GM21526 (cell line): ENCODE results near the gene GGTLC2.
"Not testable (repeated sequence)": the region's sequence is repeated elsewhere in the genome, so short reads cannot be mapped to it uniquely, and the experiment has no call there.

Source experiments
- ATAC-seq: cut with Tn5 transposase; IDR thresholded peaks from one replicate; pipeline ENCODE4 v1.9.1; 2021; ENCODE audit warnings: moderate library complexity; ENCODE audit not compliant: unreplicated experiment, low FRiP score

The GGTLC2 gene

DNA sequence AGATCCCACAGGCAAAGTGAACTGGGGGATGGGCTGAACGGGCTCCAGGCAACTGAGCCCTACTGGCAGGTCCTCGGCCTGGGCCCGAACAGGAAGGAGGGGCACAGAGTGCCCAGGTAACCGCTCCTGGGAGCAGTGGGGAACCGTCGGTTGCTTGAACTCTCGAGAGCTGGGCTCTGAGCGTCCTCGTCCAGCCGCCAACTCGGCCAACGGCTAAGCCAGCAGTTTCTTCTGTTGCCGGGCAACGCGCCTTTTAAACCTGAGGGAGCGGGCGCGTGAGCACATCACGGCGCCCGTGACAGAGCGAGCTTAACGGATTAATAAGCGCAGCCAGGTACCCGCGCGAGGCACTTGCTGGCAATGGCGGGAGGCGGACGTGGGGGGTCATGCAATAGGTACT lies at the start of gene GGTLC2:
TSS of gene GGTLC2 (plus strand) at position 301 of the 400 bp plus-strand sequence. CDS start 1,732 bp downstream, outside the sequence.
- ATAC-seq, result not testable (repeated sequence)

GRCh38 chr22:22595001-22595835 lies 49.2 kb upstream of the GGTLC2 start:
- ATAC-seq, result no peak

- no peak for ATAC-seq
Measured at GRCh38 chr22:22598144-22598543, 46.3 kb upstream of the GGTLC2 start.

- no peak for ATAC-seq
Measured at GRCh38 chr22:22599248-22599647, 45.2 kb upstream of the GGTLC2 start.

DNA sequence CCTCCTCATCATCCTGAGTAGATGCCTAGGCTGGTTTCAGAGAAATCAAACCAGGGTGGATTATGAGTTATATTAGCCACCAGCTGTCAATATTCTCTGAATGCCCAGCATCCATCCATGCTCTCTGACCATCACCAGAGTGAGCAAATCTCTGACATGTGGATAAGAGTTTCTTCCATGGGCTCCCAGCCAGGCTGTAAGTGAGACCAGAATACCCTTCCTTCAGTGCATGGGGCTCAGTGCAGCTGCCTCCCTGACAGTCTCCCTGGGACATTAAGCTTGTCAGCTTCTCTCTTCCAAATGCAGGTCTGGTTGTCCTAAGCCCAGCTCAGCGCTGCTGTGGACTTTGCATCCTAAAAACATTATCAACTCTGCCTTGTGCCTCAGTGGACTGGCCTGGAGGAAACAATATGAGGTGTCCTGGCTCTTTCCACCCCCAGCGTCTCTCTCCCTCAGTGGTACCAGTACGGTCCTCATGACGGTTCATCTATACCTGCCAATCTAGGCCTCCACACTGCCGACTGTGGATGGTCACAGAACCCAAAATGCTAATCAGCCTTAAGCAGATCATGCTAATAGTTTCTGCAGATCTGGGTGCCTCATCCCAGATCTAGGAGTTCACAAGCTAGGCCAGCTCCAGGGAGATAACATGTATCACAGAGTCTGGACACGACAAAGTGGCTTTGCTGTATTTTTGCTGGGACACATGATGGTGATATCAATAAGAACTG lies 43.7 kb upstream of the GGTLC2 start:
- ATAC-seq, result no peak

DNA sequence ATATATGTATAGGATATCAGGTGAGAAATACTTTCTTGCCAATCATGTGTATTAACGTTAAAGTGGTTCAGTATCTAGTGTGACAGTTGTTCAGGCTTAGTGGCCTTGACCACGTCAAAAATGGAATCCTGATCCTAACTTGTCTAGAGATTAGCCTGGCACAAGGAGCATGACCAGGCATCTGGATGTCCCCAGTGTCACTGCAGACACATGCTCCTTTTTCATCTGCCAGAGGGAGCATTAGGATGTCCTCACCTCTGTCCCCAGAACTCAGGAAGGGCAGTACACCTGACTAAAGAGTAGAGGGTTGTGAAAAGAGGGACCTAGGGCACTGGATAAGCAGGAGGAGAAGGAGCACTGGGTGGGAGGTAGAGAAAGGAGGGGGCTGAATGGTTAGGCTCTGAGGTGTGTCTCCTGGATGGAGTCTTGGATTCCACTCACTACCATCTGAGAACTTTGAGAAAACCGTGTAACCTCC lies 40.9 kb upstream of the GGTLC2 start:
- ATAC-seq, result no peak

- ATAC-seq, result no peak
Measured at GRCh38 chr22:22604326-22605073, 39.9 kb upstream of the GGTLC2 start.

GRCh38 chr22:22605074-22605404 lies 39.4 kb upstream of the GGTLC2 start:
- no peak for ATAC-seq

DNA sequence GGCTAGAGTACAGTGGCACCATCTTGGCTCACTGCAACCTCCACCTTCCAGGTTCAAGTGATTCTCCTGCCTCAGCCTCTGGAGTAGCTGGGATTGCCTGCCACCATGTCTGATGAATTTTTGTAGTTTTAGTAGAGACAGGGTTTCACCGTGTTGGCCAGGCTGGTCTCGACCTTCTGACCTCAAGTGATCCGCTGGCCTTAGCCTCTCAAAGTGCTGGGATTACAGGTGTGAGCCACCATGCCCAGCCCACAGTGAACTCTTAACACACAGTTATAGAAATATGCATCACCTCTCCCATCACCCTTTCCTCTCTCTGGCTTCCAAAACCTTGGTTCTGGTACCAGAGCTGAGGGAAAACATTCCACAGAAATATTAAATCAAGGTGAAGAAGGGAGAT lies 36.4 kb upstream of the GGTLC2 start:
- not testable (repeated sequence) for ATAC-seq

GRCh38 chr22:22609291-22609690 lies 35.1 kb upstream of the GGTLC2 start:
- no peak for ATAC-seq

- no peak for ATAC-seq
Measured at GRCh38 chr22:22612516-22612915, 31.9 kb upstream of the GGTLC2 start.

GRCh38 chr22:22614065-22614464 lies 30.3 kb upstream of the GGTLC2 start:
- no peak for ATAC-seq

DNA sequence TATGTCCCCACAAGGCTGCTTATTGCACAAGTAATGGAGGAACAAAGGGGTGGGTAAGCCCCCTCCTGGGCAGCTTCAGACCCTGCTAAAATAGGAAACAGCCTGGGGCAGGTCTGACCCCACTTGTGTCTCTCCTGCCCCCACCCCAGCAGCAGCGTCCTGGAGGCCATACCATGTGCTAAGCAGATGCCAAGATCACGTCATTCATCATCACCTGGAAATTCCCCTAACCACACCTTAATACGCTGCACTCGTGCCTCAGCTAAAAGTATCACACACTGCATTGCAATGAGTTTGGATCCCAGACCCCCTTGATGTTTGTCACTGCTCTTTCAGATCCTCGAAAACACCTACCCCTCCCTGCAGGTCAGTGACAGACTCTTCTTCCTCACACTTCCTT lies 27.8 kb upstream of the GGTLC2 start:
- no peak for ATAC-seq

- ATAC-seq, result no peak
Measured at GRCh38 chr22:22618448-22618847, 26.0 kb upstream of the GGTLC2 start.

DNA sequence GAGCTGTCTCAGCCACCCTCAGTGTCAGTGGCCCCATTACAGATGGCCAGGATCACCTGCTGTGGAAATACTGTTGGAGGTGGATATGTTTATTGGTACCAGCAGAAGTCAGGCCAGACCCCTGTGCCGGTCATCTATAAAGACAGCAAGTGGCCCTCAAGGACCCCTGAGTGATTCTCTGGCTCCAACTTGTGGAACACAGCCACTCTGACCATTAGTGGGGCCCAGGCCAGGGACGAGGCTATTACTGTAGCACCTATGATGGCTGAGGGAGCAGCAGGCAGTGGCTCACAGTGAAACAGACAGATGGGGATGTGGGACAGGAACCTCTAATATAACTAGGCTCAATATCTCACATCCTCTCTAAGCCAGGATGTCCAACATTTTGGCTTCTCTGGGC lies 25.5 kb upstream of the GGTLC2 start:
- no peak for ATAC-seq

DNA sequence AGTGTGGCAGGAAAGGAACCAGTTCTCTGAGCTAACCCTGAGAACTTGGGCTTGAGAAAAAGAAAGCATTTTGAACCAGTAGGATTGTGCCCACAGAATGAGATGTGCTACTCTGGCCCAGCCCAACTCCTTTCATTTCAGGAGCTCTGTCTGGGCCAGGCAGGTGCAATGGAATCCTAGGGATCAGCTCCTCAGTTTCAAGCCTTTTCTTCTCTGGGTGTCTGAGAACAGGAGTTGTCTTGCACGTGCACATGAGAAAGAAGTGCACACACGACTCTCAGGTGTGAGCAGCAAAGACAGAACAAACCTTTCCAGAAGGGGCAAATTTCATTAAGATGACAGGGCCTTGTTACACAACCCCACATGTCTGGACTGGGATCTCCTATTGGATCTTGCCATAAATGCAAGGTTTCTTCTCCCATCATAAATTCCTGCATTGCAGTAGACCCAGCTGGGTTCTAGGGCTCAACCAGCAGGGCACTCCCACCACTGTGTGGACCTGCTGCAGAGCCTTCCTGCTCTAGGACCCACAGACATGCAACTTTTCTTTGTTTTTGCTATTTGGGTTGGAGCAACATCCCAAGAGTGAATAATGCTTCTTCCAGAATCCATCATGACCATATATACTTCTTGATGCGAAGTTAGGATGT lies 24.5 kb upstream of the GGTLC2 start:
- no peak for ATAC-seq

GRCh38 chr22:22628546-22629495 lies 15.6 kb upstream of the GGTLC2 start:
- not testable (repeated sequence) for ATAC-seq

DNA sequence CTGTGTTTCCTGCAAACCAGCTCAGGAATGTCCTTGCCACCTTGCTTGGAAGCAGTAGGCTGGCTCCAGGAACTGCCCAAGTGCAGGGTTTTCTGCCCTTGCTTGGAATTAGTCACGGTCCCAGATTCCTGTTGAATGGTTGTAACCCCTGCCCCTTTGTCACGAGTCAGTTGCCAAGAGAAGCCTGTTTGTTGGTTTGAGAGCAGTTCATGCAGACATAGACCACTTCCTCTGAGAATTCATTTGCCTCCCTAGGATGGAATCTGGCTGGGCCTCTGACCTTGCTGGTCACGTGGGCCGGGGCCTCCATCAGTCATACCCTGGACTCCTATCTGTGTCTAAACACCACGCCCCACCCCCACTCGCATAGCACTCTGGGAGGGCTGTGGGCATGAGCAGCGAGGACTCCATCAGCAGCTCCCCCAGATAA lies 13.2 kb upstream of the GGTLC2 start:
- ATAC-seq, result not testable (repeated sequence)

DNA sequence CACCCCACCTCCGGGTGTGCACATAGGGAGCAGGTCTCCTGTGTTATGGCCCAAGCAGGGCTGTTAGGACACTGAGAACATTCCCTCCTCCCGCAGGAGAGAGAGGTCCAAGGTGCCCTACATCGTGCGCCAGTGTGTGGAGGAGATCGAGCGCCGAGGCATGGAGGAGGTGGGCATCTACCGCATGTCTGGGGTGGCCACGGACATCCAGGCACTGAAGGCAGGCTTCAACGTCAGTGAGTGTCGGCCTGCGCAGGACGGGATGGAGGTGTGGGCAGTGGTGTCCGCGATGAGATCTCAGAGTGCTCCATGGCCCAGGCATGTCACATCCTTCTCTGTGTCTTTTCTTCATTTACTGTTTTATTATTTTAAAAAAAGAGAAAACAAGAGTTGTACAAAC lies 12.2 kb upstream of the GGTLC2 start:
- not testable (repeated sequence) for ATAC-seq
